Neural crest cell (in vitro differentiated cells): ENCODE results near the gene PRADC1. TPM values are rescaled to one million over a fixed set of nuclear protein-coding genes. Genes with fewer than 3 reads are reported as not detected.

Experiments used
- DNase-seq: peaks from one replicate; pipeline ENCODE4 v3.0.0; 2021; ENCODE audit warnings: low read depth, mixed read lengths, low spot score
- H3K27ac Mint-ChIP-seq: one replicate; pipeline ENCODE4 v1.8.0; 2021; ENCODE audit warnings: mild to moderate bottlenecking, mixed read lengths; ENCODE audit not compliant: unreplicated experiment
- H3K27me3 Mint-ChIP-seq: 2 replicates; pipeline ENCODE4 v1.8.0; 2021; ENCODE audit warnings: low read depth, mild to moderate bottlenecking, mixed read lengths
- H3K36me3 Mint-ChIP-seq: 2 replicates; pipeline ENCODE4 v1.8.0; 2021; ENCODE audit warnings: low read depth, mild to moderate bottlenecking, mixed read lengths
- H3K4me1 Mint-ChIP-seq: 2 replicates; pipeline ENCODE4 v1.8.0; 2021; ENCODE audit warnings: mixed read lengths
- H3K4me3 Mint-ChIP-seq: one replicate; pipeline ENCODE4 v1.8.0; 2021; ENCODE audit warnings: mild to moderate bottlenecking, mixed read lengths
- H3K9me3 Mint-ChIP-seq: 2 replicates; pipeline ENCODE4 v1.8.0; 2021; ENCODE audit warnings: mixed read lengths
- total RNA-seq: library from RNA; stranded (reverse); gene quantifications from 2 replicates; pipeline ENCODE4 v1.2.1, GENCODE V29; 2021
- TF ChIP-seq, protein P1 (sequence below): fragments of 200-600 bp; sonication (generic); conservative IDR thresholded peaks from 2 replicates; pipeline ENCODE4 v1.5.0; 2021; ENCODE audit warnings: antibody characterized with exemption, mild to moderate bottlenecking

Gene PRADC1
- total RNA-seq, 1 donor from 2014 or later: 11.4 TPM

DNA sequence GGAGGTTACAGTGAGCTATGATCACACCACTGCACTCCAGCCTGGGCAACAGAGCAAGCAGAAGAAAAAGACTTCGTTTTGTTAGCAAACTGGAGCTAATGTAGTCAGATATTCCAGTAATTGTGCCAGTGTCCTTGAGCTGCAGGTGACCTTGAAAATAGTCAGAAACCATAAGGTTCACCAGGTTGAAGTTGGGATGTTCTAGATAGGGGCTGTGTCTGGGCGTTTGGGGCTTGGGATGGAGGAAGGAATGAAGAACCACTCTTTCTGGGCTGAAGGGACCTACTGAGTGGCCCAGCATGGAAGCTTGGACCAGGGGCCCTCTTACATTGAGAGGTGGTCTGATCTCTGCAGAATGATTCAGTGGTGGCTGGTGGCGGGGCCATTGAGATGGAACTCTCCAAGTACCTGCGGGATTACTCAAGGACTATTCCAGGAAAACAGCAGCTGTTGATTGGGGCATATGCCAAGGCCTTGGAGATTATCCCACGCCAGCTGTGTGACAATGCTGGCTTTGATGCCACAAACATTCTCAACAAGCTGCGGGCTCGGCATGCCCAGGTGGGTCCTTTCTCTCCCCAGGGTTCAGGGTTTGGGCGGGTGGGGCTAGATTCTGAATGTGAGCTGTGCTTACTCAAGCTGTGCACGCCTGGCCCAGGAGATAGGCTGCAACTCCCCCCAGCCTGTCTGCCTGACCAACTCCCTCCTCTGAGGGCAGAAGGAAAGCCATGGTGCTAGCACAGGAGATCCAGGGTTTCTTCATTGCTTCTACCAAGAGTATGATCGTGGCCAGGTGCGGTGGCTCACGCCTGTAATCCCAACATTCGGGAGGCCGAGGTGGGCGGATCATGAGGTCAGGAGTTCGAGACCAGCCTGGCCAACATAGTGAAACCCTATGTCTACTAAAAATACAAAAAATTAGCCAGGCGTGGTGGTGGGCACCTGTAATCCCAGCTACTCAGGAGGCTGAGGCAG, 18.1 kb upstream of the PRADC1 start:
- no peaks in the 10 kb centered on the region for H3K9me3 Mint-ChIP-seq
- no peak overlapping the region for H3K4me3 Mint-ChIP-seq
- peaks cover 13% of the 10 kb centered on the region for H3K36me3 Mint-ChIP-seq
- no peaks in the 10 kb centered on the region for H3K4me1 Mint-ChIP-seq
- H3K27ac Mint-ChIP-seq: no peak overlapping the region
- no peaks in the 10 kb centered on the region for H3K27me3 Mint-ChIP-seq
- TF ChIP-seq, protein P1, sequence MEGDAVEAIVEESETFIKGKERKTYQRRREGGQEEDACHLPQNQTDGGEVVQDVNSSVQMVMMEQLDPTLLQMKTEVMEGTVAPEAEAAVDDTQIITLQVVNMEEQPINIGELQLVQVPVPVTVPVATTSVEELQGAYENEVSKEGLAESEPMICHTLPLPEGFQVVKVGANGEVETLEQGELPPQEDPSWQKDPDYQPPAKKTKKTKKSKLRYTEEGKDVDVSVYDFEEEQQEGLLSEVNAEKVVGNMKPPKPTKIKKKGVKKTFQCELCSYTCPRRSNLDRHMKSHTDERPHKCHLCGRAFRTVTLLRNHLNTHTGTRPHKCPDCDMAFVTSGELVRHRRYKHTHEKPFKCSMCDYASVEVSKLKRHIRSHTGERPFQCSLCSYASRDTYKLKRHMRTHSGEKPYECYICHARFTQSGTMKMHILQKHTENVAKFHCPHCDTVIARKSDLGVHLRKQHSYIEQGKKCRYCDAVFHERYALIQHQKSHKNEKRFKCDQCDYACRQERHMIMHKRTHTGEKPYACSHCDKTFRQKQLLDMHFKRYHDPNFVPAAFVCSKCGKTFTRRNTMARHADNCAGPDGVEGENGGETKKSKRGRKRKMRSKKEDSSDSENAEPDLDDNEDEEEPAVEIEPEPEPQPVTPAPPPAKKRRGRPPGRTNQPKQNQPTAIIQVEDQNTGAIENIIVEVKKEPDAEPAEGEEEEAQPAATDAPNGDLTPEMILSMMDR: no peak
- no peak for DNase-seq

DNA sequence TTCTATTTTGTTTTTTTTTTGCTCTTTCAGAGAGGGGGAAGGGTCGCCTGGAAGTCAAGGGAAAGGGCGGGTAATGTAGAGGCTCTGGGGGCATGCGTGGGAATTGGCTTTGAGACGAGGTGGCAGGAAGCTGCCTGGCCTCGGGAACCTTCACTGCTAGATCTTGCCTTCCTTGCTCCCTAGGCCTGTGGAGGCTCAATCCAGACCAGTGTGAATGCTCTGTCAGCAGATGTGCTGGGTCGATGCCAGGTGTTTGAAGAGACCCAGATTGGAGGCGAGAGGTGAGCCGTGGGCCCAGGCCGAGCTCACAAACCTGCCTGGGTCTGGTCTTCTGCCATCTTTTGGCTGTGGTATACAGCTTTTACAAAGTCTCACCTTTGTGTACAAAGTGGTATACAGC, 16.6 kb upstream of the PRADC1 start:
- Mint-ChIP-seq H3K4me1 (no peaks in the 10 kb centered on the region), H3K27me3 (no peaks in the 10 kb centered on the region), H3K36me3 (peaks cover 14% of the 10 kb centered on the region), H3K27ac (no peak overlapping the region), H3K9me3 (no peaks in the 10 kb centered on the region), H3K4me3 (no peak overlapping the region)
- no peak for DNase-seq
- TF ChIP-seq, protein P1: no peak

DNA sequence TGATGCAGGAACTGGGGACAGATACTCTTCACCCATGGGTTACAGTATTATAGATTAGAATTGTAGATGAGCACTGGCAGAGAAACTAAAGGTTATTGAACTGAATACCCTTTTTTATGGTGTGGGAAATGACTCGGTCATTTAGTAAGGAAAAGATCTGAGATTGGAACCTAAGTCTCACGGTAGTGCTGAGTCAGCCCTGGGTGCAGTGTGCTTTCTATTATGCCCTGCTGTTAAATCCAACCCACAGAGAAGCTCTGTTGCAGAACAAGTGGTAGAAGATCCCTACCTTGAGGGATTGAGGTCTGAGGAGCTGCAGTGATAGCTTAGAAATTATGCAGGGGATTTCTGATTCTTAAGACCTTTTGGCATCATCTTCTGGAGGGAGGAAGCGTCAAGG, 13.8 kb upstream of the PRADC1 start:
- H3K4me3 Mint-ChIP-seq: no peak overlapping the region
- H3K27me3 Mint-ChIP-seq: no peaks in the 10 kb centered on the region
- no peaks in the 10 kb centered on the region for H3K9me3 Mint-ChIP-seq
- no peak overlapping the region for H3K27ac Mint-ChIP-seq
- no peak for DNase-seq
- peaks cover 16% of the 10 kb centered on the region for H3K36me3 Mint-ChIP-seq
- H3K4me1 Mint-ChIP-seq: no peaks in the 10 kb centered on the region
- TF ChIP-seq, protein P1: no peak

DNA sequence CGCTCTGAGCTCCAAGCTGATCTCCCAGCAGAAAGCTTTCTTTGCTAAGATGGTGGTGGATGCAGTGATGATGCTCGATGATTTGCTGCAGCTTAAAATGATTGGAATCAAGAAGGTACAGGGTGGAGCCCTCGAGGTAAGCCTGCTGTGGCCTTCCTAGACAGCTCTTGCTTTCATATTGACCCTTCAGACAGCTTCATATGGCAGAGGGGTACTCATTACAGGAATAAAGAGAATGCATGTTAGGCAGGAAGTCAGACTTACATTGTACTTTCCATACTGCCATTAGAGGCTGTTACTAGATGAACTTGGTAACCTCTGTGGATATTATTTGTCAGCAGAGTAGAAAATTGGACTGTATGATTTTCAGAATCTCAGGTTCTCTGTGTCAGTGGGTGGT, 11.5 kb upstream of the PRADC1 start:
- TF ChIP-seq, protein P1: no peak
- Mint-ChIP-seq H3K36me3 (peaks cover 15% of the 10 kb centered on the region), H3K4me1 (no peaks in the 10 kb centered on the region), H3K27me3 (no peaks in the 10 kb centered on the region), H3K4me3 (no peak overlapping the region), H3K27ac (no peak overlapping the region), H3K9me3 (no peaks in the 10 kb centered on the region)
- DNase-seq: no peak

DNA sequence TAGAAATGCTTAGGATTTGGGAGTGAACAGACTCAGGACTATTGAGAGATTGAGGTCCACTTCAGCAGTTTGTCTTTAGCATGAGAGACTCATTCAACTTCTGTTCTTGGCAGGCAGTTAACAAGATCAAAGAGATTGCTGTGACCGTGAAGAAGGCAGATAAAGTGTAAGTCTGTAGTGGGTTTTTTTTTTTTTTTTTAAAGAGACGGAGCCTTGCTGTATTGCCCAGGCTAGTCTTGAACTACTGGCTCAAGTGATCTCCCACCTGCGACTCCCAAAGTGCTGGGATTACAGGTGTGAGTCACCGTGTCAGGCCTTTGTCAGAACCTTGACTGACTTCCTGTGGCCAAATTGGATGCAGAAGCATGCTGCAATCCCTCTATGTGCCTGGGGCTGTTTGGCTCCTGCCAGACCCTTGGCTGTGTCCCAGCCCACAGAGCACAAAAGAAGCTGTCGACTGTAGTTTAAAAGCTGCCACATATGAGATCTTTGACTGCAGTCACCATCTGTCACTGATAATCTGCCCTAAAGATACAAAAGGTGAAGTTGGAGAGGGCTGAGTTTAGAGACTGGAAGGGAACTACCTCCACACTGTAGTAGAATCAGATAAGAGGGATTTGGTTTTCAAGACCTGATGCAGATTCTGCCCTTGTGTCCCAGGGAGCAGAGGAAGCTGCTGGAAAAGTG, 11.0 kb upstream of the PRADC1 start:
- H3K9me3 Mint-ChIP-seq: no peaks in the 10 kb centered on the region
- no peaks in the 10 kb centered on the region for H3K27me3 Mint-ChIP-seq
- H3K27ac Mint-ChIP-seq: no peak overlapping the region
- TF ChIP-seq, protein P1: no peak
- H3K36me3 Mint-ChIP-seq: peaks cover 12% of the 10 kb centered on the region
- no peak for DNase-seq
- no peak overlapping the region for H3K4me3 Mint-ChIP-seq
- no peaks in the 10 kb centered on the region for H3K4me1 Mint-ChIP-seq
